ENCODE results near the gene BMP2. TPM values are rescaled to one million over a fixed set of nuclear protein-coding genes. Genes with fewer than 3 reads are reported as not detected.

BMP2 gene
- total RNA-seq = not detected

DNA sequence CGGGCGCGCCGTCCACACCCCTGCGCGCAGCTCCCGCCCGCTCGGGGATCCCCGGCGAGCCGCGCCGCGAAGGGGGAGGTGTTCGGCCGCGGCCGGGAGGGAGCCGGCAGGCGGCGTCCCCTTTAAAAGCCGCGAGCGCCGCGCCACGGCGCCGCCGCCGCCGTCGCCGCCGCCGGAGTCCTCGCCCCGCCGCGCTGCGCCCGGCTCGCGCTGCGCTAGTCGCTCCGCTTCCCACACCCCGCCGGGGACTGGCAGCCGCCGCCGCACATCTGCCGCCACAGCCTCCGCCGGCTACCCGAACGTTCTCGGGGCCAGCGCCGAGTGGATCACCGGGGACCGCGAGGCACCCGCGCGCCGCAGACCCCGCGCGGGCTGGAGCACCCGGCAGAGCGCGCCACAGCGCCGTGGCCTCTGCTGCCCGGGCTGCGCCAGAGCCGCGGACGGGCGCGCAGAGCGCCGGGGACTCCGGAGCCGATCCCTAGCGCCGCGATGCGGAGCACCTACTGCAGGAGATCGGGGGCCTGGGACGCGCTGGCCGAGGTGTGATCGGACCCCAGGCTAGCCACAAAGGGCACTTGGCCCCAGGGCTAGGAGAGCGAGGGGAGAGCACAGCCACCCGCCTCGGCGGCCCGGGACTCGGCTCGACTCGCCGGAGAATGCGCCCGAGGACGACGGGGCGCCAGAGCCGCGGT is at the start of gene BMP2:
TSS of gene BMP2 (plus strand) at position 151 of the 692 bp plus-strand sequence. CDS start 2,441 bp downstream, outside the sequence.
- H3K27me3 Mint-ChIP-seq = peaks cover 50% of the 10 kb centered on the region
- ATAC-seq (peak; percentile 36), DNase-seq (no peak)
- H3K4me3 Mint-ChIP-seq = peak within 1 kb of the TSS; percentile 46
- H3K27ac Mint-ChIP-seq = no peak within 1 kb of the TSS
- no peaks in the 10 kb centered on the region for H3K36me3 Mint-ChIP-seq
- CTCF ChIA-PET = no interaction called here
- H3K9me3 Mint-ChIP-seq (ENCODE audit: low read depth) = no peaks in the 10 kb centered on the region
- H3K4me1 Mint-ChIP-seq = peaks cover 2% of the 10 kb centered on the region

DNA sequence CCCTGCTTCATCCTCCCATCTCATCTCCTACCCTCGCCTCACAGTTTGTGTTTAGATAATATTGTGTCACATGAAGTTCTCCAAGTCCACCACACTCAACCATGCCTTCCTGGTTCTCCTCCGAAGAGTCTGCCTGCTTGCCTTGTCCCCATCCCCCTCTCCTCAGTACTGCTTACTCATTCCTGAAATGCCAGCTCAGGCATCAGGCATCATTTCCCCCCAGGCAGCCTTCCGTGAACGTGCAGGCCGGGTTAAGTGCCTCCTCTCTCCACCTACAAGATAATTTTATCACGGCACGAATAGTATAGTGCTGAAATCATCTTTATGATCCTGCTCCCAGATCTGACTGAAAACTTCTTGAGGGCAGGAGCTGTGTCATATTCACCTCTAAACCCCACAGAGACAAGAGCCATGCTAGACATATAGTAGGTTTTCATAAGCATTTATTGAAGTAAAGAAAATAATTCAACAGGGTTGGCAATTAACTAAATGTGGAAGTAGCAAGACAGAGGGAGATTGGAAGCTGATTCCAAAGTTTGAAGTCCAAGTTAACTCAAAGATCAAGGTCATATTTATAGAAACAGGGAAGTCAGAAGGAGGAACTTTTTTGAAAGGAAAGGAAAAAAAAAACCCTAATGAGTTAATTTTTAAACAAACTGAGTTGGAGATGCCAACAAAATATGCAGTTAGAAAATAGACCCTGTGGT is 48.7 kb upstream of the BMP2 start:
- CTCF ChIA-PET = no interaction called here
- no peaks in the 10 kb centered on the region for H3K27me3 Mint-ChIP-seq
- no peak overlapping the region for H3K4me3 Mint-ChIP-seq
- no peaks in the 10 kb centered on the region for H3K4me1 Mint-ChIP-seq
- H3K27ac Mint-ChIP-seq = no peak overlapping the region
- peaks cover 5% of the 10 kb centered on the region for H3K9me3 Mint-ChIP-seq (ENCODE audit: low read depth)
- DNase-seq (no peak), ATAC-seq (no peak)
- H3K36me3 Mint-ChIP-seq = no peaks in the 10 kb centered on the region

DNA sequence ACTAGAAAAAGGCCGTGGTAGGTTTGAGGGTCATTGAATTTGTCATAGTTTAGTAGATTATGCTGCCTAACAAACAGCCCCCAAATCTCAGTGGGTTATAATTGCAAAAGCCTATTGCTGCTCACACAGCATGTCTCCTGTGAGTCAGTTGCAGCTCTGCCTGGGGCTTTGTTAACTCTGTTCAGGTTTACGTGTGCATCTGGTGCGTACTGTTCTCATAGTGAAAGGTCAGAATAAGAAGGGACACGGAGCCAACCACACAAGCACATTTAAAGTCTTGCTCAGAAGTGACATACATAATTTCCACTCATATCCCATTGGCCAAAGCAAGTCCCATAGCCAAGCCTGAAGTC is 48.1 kb upstream of the BMP2 start:
- H3K4me3 Mint-ChIP-seq = no peak overlapping the region
- CTCF ChIA-PET = no interaction called here
- H3K27me3 Mint-ChIP-seq = no peaks in the 10 kb centered on the region
- H3K36me3 Mint-ChIP-seq = no peaks in the 10 kb centered on the region
- no peak for ATAC-seq
- H3K9me3 Mint-ChIP-seq (ENCODE audit: low read depth) = peaks cover 8% of the 10 kb centered on the region
- no peak for DNase-seq
- no peak overlapping the region for H3K27ac Mint-ChIP-seq
- H3K4me1 Mint-ChIP-seq = no peaks in the 10 kb centered on the region

DNA sequence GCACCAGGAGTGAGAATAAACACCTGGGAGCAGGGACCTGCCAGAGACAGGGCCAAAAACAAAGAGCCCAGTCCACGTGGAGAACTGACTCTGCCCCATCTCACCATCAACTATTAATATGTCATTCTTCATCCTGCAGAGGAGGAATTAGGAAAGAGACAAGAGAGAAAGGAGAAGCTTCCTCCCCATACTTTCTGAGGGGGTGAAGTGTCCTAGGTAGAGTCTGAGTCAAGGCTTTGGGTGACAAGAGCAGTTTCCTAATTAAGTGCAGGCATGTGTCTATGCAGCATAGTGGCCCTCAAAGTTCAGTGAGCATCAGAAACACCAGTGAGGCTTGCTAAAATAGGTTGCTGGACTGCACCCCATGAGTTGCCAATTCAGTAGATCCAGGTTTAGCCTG is 40.7 kb upstream of the BMP2 start:
- CTCF ChIA-PET = no interaction called here
- Mint-ChIP-seq H3K4me1 (no peaks in the 10 kb centered on the region), H3K36me3 (no peaks in the 10 kb centered on the region), H3K9me3 (ENCODE audit: low read depth) (peaks cover 8% of the 10 kb centered on the region), H3K4me3 (no peak overlapping the region), H3K27ac (no peak overlapping the region), H3K27me3 (no peaks in the 10 kb centered on the region)
- ATAC-seq (no peak), DNase-seq (no peak)

DNA sequence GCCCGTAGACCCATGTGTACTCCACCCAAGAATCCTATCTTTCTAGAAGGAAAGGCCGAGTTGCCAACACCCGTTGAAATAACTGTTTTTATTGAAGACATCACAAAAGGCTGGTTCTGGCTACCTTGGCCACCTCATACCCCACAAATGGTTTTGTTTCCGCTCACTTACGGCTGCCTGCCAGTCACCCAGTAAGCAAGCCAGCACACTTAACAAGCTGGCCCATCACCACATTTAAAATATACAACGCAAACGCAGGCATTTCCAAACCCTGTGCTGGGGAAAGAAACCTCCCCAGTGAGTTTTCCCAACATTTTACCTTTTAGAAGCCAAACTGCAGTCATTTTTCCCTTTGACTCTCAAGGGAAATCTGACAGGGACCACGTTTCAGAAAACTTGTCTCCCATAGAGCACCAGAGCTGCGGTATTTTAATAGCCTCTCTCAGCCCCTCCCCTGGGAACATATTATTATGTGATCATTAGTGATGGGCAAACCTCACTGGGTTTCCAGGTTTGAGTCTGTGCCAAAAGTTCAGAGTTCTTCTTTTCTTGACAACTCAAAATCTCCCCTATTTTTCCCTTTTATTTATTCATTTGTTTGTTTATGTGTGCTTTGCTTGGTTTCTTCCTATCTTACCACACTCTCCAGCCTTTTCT is 36.7 kb upstream of the BMP2 start:
- no peak for DNase-seq
- CTCF ChIA-PET = no interaction called here
- H3K27ac Mint-ChIP-seq = no peak overlapping the region
- no peaks in the 10 kb centered on the region for H3K36me3 Mint-ChIP-seq
- no peak for ATAC-seq
- no peak overlapping the region for H3K4me3 Mint-ChIP-seq
- peaks cover 7% of the 10 kb centered on the region for H3K9me3 Mint-ChIP-seq (ENCODE audit: low read depth)
- H3K27me3 Mint-ChIP-seq = no peaks in the 10 kb centered on the region
- H3K4me1 Mint-ChIP-seq = no peaks in the 10 kb centered on the region

DNA sequence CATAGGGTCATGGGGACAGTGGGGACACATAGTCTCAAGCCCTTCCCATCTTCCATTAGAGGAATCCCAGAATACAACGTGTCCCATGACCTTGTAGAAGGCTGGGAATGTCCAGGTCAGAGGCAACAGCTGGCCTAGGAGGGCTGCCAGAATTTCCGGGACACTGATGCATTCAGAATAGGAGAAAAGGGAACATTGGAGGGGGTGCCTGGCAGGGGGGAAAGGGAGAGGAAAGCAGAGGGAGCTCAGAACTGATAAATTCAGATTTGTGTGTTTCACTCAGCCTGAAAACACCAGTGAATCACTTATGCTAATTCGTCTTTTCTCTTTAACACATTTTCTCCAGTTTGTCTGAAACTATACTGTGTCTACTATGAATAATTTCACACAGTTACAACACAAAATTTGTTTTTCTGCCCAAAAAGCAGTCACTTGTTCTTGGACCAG is 35.5 kb upstream of the BMP2 start:
- Mint-ChIP-seq H3K27me3 (no peaks in the 10 kb centered on the region), H3K9me3 (ENCODE audit: low read depth) (peaks cover 7% of the 10 kb centered on the region), H3K27ac (no peak overlapping the region), H3K4me1 (no peaks in the 10 kb centered on the region), H3K36me3 (no peaks in the 10 kb centered on the region), H3K4me3 (no peak overlapping the region)
- DNase-seq (no peak), ATAC-seq (no peak)
- CTCF ChIA-PET = no interaction called here

DNA sequence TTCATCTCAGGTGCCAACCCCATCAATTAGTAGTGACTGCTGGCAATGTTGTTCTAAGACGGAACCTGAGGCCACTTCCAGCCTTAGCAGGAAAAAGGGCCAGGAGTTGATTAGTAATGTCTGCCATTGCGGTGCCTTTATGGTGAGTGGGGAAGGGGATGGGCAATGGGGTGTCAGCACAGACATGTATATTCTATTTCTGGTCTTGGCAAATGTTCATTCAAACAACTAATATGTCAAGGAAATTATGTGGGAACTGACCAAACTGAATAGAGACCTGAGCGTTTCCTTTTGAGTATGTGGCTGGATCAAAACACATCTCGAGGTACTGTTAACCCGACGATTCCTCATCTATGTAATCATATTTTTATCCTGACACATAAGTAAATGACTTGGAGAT is 34.6 kb upstream of the BMP2 start:
- CTCF ChIA-PET = no interaction called here
- Mint-ChIP-seq H3K4me3 (no peak overlapping the region), H3K36me3 (no peaks in the 10 kb centered on the region), H3K27ac (no peak overlapping the region), H3K4me1 (no peaks in the 10 kb centered on the region), H3K9me3 (ENCODE audit: low read depth) (peaks cover 7% of the 10 kb centered on the region), H3K27me3 (no peaks in the 10 kb centered on the region)
- no peak for DNase-seq
- no peak for ATAC-seq

DNA sequence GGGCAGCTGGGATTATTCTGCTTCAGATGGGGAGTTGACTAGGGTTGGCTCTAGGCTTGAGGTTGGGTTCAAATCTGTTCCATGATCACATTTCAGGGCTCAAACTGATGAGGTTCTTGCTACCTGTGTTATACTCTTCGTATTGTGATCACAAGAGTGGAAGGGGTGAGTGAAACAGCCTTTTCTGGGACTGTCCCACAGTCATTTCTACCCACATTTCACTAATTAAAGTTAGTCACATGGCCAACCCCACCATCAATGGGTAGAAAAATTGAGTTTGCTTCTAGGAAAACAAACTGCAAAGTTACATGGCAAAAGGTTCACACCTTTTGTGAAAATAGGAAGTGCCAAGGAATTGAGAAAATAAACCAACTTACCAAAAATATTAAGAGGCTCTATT is 33.5 kb upstream of the BMP2 start:
- H3K36me3 Mint-ChIP-seq = no peaks in the 10 kb centered on the region
- ATAC-seq = no peak
- CTCF ChIA-PET = no interaction called here
- H3K4me3 Mint-ChIP-seq = no peak overlapping the region
- no peak for DNase-seq
- no peak overlapping the region for H3K27ac Mint-ChIP-seq
- peaks cover 8% of the 10 kb centered on the region for H3K9me3 Mint-ChIP-seq (ENCODE audit: low read depth)
- H3K27me3 Mint-ChIP-seq = no peaks in the 10 kb centered on the region
- no peaks in the 10 kb centered on the region for H3K4me1 Mint-ChIP-seq

DNA sequence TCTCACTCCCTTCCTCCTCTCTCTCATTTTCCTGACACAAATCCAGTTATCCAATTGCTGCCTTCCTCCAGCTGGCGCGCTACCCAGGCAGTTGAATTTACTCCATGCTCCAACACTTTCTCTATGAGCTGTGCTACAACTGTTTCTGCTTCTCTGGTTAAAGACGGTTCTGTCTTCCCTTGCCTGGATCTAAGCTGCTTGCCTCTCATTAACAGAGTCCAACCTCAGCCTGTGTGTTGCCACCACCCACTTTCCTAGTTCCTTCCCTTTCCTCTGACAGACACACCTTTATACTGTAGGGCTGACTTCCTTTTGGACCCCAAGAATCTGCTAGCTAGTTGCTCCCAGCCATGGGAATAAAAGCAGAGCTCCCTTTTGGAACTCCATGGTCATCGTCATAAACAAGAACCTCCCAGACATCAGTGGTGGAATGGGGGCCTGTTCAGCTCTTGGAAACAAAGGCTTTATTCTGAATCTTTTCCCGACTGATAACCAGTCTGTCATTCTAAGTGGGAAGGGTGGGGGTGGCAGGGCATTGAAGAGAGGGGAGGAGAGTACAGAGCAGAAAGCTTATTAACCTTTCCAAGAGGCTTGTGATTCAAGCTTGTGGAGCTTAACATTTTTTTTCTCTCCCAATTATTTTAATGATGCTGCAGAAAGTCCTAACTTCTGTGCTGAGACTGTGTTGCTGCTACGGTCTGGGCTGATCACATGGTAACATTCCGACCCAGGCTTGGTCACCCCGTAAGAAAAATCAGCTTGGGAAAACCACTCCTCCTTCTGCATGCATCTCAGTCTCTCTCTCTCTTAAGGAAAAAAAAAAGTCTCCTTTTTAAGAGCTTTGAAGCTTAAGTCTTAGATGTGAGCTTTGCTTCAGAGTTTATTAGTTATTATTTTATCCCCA is 31.3 kb upstream of the BMP2 start:
- ATAC-seq (no peak), DNase-seq (no peak)
- Mint-ChIP-seq H3K4me1 (no peaks in the 10 kb centered on the region), H3K4me3 (no peak overlapping the region), H3K27me3 (no peaks in the 10 kb centered on the region), H3K27ac (no peak overlapping the region), H3K36me3 (no peaks in the 10 kb centered on the region), H3K9me3 (ENCODE audit: low read depth) (peaks cover 6% of the 10 kb centered on the region)
- CTCF ChIA-PET = no interaction called here

DNA sequence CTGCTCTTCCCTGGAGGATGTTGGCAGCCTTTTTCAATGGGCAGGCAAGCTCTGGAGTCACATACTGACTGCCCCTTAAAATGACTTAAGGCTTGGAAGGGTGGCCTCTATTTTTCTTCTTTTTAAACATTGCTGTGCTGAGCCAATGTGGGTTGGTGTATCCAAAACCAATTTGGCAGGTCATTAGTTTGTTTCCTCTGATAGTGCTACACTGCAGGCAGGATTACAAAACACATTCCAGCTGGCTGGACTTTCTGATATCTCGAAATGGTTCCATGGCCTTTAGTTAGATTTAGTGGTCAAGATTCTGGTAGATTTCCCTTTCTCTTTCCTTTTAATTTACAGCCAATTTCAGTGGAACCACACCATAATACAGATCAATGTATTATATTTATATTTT is 28.1 kb upstream of the BMP2 start:
- peaks cover 8% of the 10 kb centered on the region for H3K9me3 Mint-ChIP-seq (ENCODE audit: low read depth)
- no peaks in the 10 kb centered on the region for H3K36me3 Mint-ChIP-seq
- no peaks in the 10 kb centered on the region for H3K27me3 Mint-ChIP-seq
- H3K4me3 Mint-ChIP-seq = no peak overlapping the region
- H3K27ac Mint-ChIP-seq = no peak overlapping the region
- CTCF ChIA-PET = no interaction called here
- DNase-seq (no peak), ATAC-seq (no peak)
- H3K4me1 Mint-ChIP-seq = no peaks in the 10 kb centered on the region

DNA sequence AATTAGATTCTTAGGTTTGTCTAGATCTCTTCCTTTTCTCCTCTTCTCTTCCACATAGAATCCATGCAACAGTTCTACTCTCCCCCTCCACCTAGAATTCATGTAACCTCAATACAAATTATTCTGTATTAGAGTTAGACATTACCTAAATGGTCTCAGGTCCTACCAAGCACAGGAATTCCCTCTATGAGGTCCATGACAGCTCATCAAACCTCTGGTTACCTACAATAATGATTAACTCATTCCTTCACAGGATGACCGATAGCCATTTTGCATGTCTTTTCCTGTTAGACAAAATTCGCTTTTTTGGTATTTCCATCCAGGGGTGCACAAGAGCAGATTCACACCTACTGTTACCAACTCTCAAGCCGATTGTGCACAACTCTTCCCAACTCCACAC is 27.4 kb upstream of the BMP2 start:
- Mint-ChIP-seq H3K36me3 (no peaks in the 10 kb centered on the region), H3K27ac (no peak overlapping the region), H3K27me3 (no peaks in the 10 kb centered on the region), H3K9me3 (ENCODE audit: low read depth) (peaks cover 8% of the 10 kb centered on the region), H3K4me3 (no peak overlapping the region), H3K4me1 (no peaks in the 10 kb centered on the region)
- ATAC-seq (no peak), DNase-seq (no peak)
- CTCF ChIA-PET = no interaction called here

DNA sequence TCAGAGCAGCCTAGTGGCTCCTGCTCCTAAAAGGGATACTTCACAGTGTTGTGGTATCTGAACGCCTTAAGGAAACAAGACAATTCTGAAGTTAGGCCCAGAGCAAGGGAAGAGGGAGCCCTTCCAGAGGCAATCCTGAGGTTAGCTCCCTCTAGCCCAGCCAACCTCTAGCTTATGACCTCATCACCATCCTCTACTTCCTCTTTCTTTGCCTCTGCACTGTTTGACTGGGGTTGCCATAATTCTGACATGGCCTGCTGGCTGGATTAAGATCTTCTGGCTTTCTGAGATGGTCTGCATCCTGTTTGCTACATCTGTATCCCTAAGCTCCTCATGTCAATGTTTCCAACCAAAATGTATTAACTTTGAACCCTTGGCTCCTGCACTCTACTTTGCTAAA is 23.3 kb upstream of the BMP2 start:
- Mint-ChIP-seq H3K27me3 (no peaks in the 10 kb centered on the region), H3K4me3 (no peak overlapping the region), H3K9me3 (ENCODE audit: low read depth) (peaks cover 7% of the 10 kb centered on the region), H3K27ac (no peak overlapping the region), H3K36me3 (no peaks in the 10 kb centered on the region), H3K4me1 (no peaks in the 10 kb centered on the region)
- DNase-seq = no peak
- ATAC-seq = no peak
- CTCF ChIA-PET = interaction anchor here (1.4 kb wide), 1 partner anchor 11 kb away, joined by 3 read pairs; no protein-coding TSS in a partner anchor

DNA sequence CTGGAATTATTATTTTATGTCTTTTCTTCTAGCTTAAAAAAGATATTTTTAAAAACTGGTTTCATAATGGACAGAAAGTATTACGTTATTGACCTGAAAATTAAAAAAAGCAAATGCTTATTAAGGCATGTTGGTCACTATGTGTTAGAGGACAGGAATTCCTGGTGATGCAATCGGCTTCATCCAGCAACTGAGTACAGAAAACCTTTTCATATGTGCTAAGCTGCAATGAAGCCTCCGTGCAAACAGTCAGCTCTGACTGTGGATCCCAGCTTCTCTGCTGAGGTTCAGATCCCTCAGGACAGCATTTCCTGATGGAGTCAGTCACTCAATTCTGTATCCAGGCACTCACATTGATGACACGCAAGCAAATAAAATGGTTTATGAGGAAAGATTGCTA is 22.7 kb upstream of the BMP2 start:
- CTCF ChIA-PET = interaction anchor here (1.4 kb wide), 1 partner anchor 11 kb away, joined by 3 read pairs; no protein-coding TSS in a partner anchor
- Mint-ChIP-seq H3K27ac (no peak overlapping the region), H3K27me3 (no peaks in the 10 kb centered on the region), H3K36me3 (no peaks in the 10 kb centered on the region), H3K4me3 (no peak overlapping the region), H3K9me3 (ENCODE audit: low read depth) (peaks cover 7% of the 10 kb centered on the region), H3K4me1 (no peaks in the 10 kb centered on the region)
- no peak for ATAC-seq
- no peak for DNase-seq

Data from activated CD8-positive, alpha-beta memory T cell treated with anti-CD3 and anti-CD28 coated beads, Interleukin-2, amount 10 ng/mL, durations not matched to agents 7 days and 5 days (primary cell).